Esophagus muscularis mucosa (tissue), 4 donors: ENCODE measurements around the gene MRPS24. TPM values are rescaled to one million over a fixed set of nuclear protein-coding genes. Genes with fewer than 3 reads are reported as not detected.

Experiments used
- DNase-seq: peaks from one replicate; pipeline ENCODE4 v3.0.0-alpha.2; 2017; ENCODE audit errors: extremely low spot score
- H3K27ac ChIP-seq, 4 donors: fragments of 200-600 bp; sonication (generic); replicated peaks in 1 of 4; 1 replicate in 3 of 4; 2 replicates in 1 of 4; pipeline ENCODE4 v1.5.1; 2016 to 2019; ENCODE audit warnings: mild to moderate bottlenecking in 1 of 4
- H3K27me3 ChIP-seq, 4 donors: fragments of 200-600 bp; sonication (generic); one replicate each; pipeline versions ENCODE4 v1.5.1 to v1.6.0; 2016 to 2019
- H3K36me3 ChIP-seq, 4 donors: fragments of 200-600 bp; sonication (generic); one replicate each; pipeline ENCODE4 v1.5.1; 2016 to 2019
- H3K4me1 ChIP-seq, 4 donors: fragments of 200-600 bp; sonication (generic); one replicate each; pipeline ENCODE4 v1.5.1; 2016 to 2019
- H3K4me3 ChIP-seq, 4 donors: fragments of 200-600 bp; sonication (generic); 1 replicate in 2 of 4; 2 replicates in 2 of 4; pipeline ENCODE4 v1.5.1; 2016 to 2019; ENCODE audit warnings: mild to moderate bottlenecking in 4 of 4, moderate library complexity in 1 of 4
- H3K9me3 ChIP-seq, 4 donors: fragments of 200-600 bp; sonication (generic); 1 replicate in 3 of 4; 2 replicates in 1 of 4; pipeline ENCODE4 v1.5.1; 2016 to 2019
- CTCF ChIP-seq, 3 experiments: fragments of 200-600 bp in 2 of 3; fragments of 450-650 bp in 1 of 3; sonication (generic) in 2 of 3; IDR thresholded peaks; one replicate each; pipeline ENCODE4 v1.5.1; 2017 to 2019; ENCODE audit warnings: antibody characterized with exemption in 3 of 3, mild to moderate bottlenecking in 2 of 3, moderate library complexity in 1 of 3
- EP300 ChIP-seq: sonication (generic); formaldehyde crosslinking; IDR thresholded peaks from one replicate; pipeline ENCODE4 v1.6.1; 2017; ENCODE audit warnings: antibody characterized with exemption
- POLR2A ChIP-seq: fragments of 450-650 bp; IDR thresholded peaks from one replicate; pipeline ENCODE4 v1.6.1; 2017; ENCODE audit warnings: antibody characterized with exemption, moderate library complexity, mild to moderate bottlenecking, low read depth
- POLR2AphosphoS5 ChIP-seq, 2 donors: sonication (generic); formaldehyde crosslinking; IDR thresholded peaks; one replicate each; pipeline ENCODE4 v1.6.1; 2017; ENCODE audit warnings: antibody characterized with exemption in 2 of 2
- WGBS: methylation state at CpG from one replicate; pipeline ENCODE4 v1.1.5; 2018; 5-methylcytosine and 5-hydroxymethylcytosine counted together
- intact Hi-C: fragments of 100-400 bp; cut with DNase I; formaldehyde crosslinking; loops from one replicate; pipeline ENCODE4 v1.15.1; 2023
- total RNA-seq, 4 donors: library from RNA; depleted of rRNA; stranded (reverse); fragments of >200 nt; gene quantifications; one replicate each; pipeline versions ENCODE4 v1.1.0 to v1.2.1, GENCODE V29; 2016

The MRPS24 gene
- total RNA-seq, 4 donors from 2014 or later, result 72.2 to 93.3 (median 76.2) TPM

- TF ChIP-seq POLR2A, result no peak
- Histone ChIP-seq H3K9me3 (no peaks in the 10 kb centered on the region), H3K27me3 (no peaks in the 10 kb centered on the region), H3K27ac (no peak overlapping the region), H3K36me3 (peaks cover 0 to 9% (median 6%) of the 10 kb centered on the region in 4 donors), H3K4me3 (no peak overlapping the region), H3K4me1 (peaks cover 20 to 43% (median 27%) of the 10 kb centered on the region in 4 donors)
- DNase-seq, result no peak
- WGBS, result 87% methylated on average over 12 of the region's 12 CpGs
- intact Hi-C loops, result no loop called here
These were observed 22.0 kb upstream of the MRPS24 start for GRCh38 chr7:43891069-43891955.

- DNase-seq, result no peak
- Histone ChIP-seq H3K36me3 (peaks cover 6 to 17% (median 13%) of the 10 kb centered on the region in 4 donors), H3K9me3 (no peaks in the 10 kb centered on the region), H3K27me3 (no peaks in the 10 kb centered on the region), H3K4me3 (no peak overlapping the region), H3K4me1 (peaks cover 20 to 43% (median 27%) of the 10 kb centered on the region in 4 donors), H3K27ac (no peak overlapping the region)
- intact Hi-C loops, result no loop called here
- 92% methylated on average over 4 of the region's 6 CpGs for WGBS
- TF ChIP-seq CTCF (IDR thresholded peaks at IDR 0.05) (no peak), POLR2A (no peak), EP300 (no peak), POLR2AphosphoS5 (IDR thresholded peaks at IDR 0.05) (no peak)
These were observed 21.2 kb upstream of the MRPS24 start for GRCh38 chr7:43890468-43890867.

GRCh38 chr7:43888993-43889945, 20.0 kb upstream of the MRPS24 start:
- 85% methylated on average over 7 of the region's 7 CpGs for WGBS
- TF ChIP-seq EP300, result no peak
- no peak for TF ChIP-seq POLR2AphosphoS5 (IDR thresholded peaks at IDR 0.05)
- TF ChIP-seq CTCF (IDR thresholded peaks at IDR 0.05), result no peak
- TF ChIP-seq POLR2A, result no peak
- H3K27me3 ChIP-seq, result no peaks in the 10 kb centered on the region
- intact Hi-C loops, result no loop called here
- no peak for DNase-seq
- no peak overlapping the region for H3K27ac ChIP-seq
- H3K4me1 ChIP-seq, result peaks cover 20 to 43% (median 27%) of the 10 kb centered on the region in 4 donors
- peaks cover 7 to 26% (median 24%) of the 10 kb centered on the region in 4 donors for H3K36me3 ChIP-seq
- no peaks in the 10 kb centered on the region for H3K9me3 ChIP-seq
- no peak overlapping the region for H3K4me3 ChIP-seq

- WGBS, result 72% methylated on average over 4 of the region's 4 CpGs
- intact Hi-C loops, result no loop called here
- Histone ChIP-seq H3K36me3 (peaks cover 17 to 69% (median 59%) of the 10 kb centered on the region in 4 donors), H3K9me3 (no peaks in the 10 kb centered on the region), H3K4me3 (no peak overlapping the region), H3K27ac (no peak overlapping the region), H3K27me3 (no peaks in the 10 kb centered on the region), H3K4me1 (peaks cover 10 to 17% (median 12%) of the 10 kb centered on the region in 4 donors)
- no peak for DNase-seq
- TF ChIP-seq EP300 (no peak), CTCF (IDR thresholded peaks at IDR 0.05) (no peak)
These were observed 15.3 kb upstream of the MRPS24 start for GRCh38 chr7:43884617-43885016.

GRCh38 chr7:43884209-43884608, 14.9 kb upstream of the MRPS24 start:
- Histone ChIP-seq H3K36me3 (peaks cover 19 to 73% (median 62%) of the 10 kb centered on the region in 4 donors), H3K4me1 (peaks cover 7 to 13% (median 9%) of the 10 kb centered on the region in 4 donors)

More at GRCh38 chr7:43884209-43884608, 14.9 kb upstream of the MRPS24 start:
- H3K27ac ChIP-seq, result no peak overlapping the region
- DNase-seq, result no peak
- H3K9me3 ChIP-seq, result no peaks in the 10 kb centered on the region
- intact Hi-C loops, result no loop called here
- H3K4me3 ChIP-seq, result no peak overlapping the region
- WGBS, result 86% methylated on average over 3 of the region's 4 CpGs
- H3K27me3 ChIP-seq, result no peaks in the 10 kb centered on the region
- TF ChIP-seq CTCF (IDR thresholded peaks at IDR 0.05) (no peak), POLR2A (no peak), POLR2AphosphoS5 (IDR thresholded peaks at IDR 0.05) (no peak), EP300 (no peak)
